Hematopoietic multipotent progenitor cell treated with erythropoietin and hydrocortisone succinate and interleukin-3 and kit ligand, for 6 days (in vitro differentiated cells): Measurements from ENCODE around the gene PFKFB3.
"Not testable (repeated sequence)": the region's sequence is repeated elsewhere in the genome, so short reads cannot be mapped to it uniquely, and the experiment has no call there.

Experiments used
- DNase-seq: peaks from one replicate; pipeline ENCODE4 v3.0.0-alpha.2; 2015

Gene PFKFB3

GRCh38 chr10:6275022-6275997 is 72.6 kb downstream of the PFKFB3 start:
- peak; percentile 68 for DNase-seq

- DNase-seq, result no peak
These were observed 73.6 kb downstream of the PFKFB3 start for GRCh38 chr10:6276356-6276755.

- DNase-seq, result no peak
These were observed 75.9 kb downstream of the PFKFB3 start for GRCh38 chr10:6278519-6279120.

- DNase-seq, result no peak
These were observed 77.0 kb downstream of the PFKFB3 start for GRCh38 chr10:6279540-6280267.

GRCh38 chr10:6280291-6280690 is 77.6 kb downstream of the PFKFB3 start:
- DNase-seq, result no peak

- DNase-seq, result no peak
These were observed 79.8 kb downstream of the PFKFB3 start for GRCh38 chr10:6282454-6282958.

- no peak for DNase-seq
These were observed 80.9 kb downstream of the PFKFB3 start for GRCh38 chr10:6283655-6284054.

GRCh38 chr10:6290621-6291020 is 87.9 kb downstream of the PFKFB3 start:
- not testable (repeated sequence) for DNase-seq

GRCh38 chr10:6292741-6293151 is 90.0 kb downstream of the PFKFB3 start:
- no peak for DNase-seq

- not testable (repeated sequence) for DNase-seq
These were observed 93.7 kb downstream of the PFKFB3 start for GRCh38 chr10:6296425-6296824.

GRCh38 chr10:6296828-6297251 is 94.1 kb downstream of the PFKFB3 start:
- no peak for DNase-seq

- no peak for DNase-seq
These were observed 94.8 kb downstream of the PFKFB3 start for GRCh38 chr10:6297522-6297921.

- no peak for DNase-seq
These were observed 95.2 kb downstream of the PFKFB3 start for GRCh38 chr10:6297951-6298381.

- no peak for DNase-seq
These were observed 95.7 kb downstream of the PFKFB3 start for GRCh38 chr10:6298428-6298827.

- DNase-seq, result no peak
These were observed 96.5 kb downstream of the PFKFB3 start for GRCh38 chr10:6299234-6299633.

- no peak for DNase-seq
These were observed 97.0 kb downstream of the PFKFB3 start for GRCh38 chr10:6299743-6300105.

GRCh38 chr10:6300106-6300783 is 97.5 kb downstream of the PFKFB3 start:
- DNase-seq, result peak; percentile 14

GRCh38 chr10:6300784-6301460 is 98.2 kb downstream of the PFKFB3 start:
- DNase-seq, result no peak

- no peak for DNase-seq
These were observed 98.8 kb downstream of the PFKFB3 start for GRCh38 chr10:6301488-6302075.
